GM12891 (cell line): ENCODE results near the gene PCMT1.
"Not testable (repeated sequence)": the region's sequence is repeated elsewhere in the genome, so short reads cannot be mapped to it uniquely, and the experiment has no call there.

Experiments
- DNase-seq: peaks from one replicate; pipeline ENCODE4 v3.0.0; 2011; ENCODE audit warnings: low spot score; ENCODE audit not compliant: insufficient read length
- FAIRE-seq: peaks from 2 replicates; lab custom pipeline; 2011; peaks lifted over from hg19 to GRCh38; lab: Jason Lieb, UNC
- PAX5 ChIP-seq: IDR thresholded peaks from 2 replicates; pipeline ENCODE4 v1.6.1; 2011; ENCODE audit warnings: low read length, moderate library complexity, mild to moderate bottlenecking; ENCODE audit not compliant: insufficient read depth, severe bottlenecking
- POLR2A ChIP-seq: IDR thresholded peaks from 2 replicates; pipeline ENCODE4 v1.6.1; 2011; ENCODE audit warnings: low read depth, low read length, control low read depth
- POLR2AphosphoS5 ChIP-seq: IDR thresholded peaks from 2 replicates; pipeline ENCODE4 v1.6.1; 2011; ENCODE audit warnings: low read depth, low read length, control low read depth
- POU2F2 ChIP-seq: IDR thresholded peaks from 2 replicates; pipeline ENCODE4 v1.6.1; 2011; ENCODE audit warnings: low read depth, mild to moderate bottlenecking, control low read depth, low read length, moderate library complexity
- SPI1 ChIP-seq: IDR thresholded peaks from 2 replicates; pipeline ENCODE4 v1.6.1; 2011; ENCODE audit warnings: low read depth, low read length, control low read depth
- TAF1 ChIP-seq: IDR thresholded peaks from 2 replicates; pipeline ENCODE4 v1.6.1; 2011; ENCODE audit warnings: low read depth, low read length, control low read depth

PCMT1 gene

DNA sequence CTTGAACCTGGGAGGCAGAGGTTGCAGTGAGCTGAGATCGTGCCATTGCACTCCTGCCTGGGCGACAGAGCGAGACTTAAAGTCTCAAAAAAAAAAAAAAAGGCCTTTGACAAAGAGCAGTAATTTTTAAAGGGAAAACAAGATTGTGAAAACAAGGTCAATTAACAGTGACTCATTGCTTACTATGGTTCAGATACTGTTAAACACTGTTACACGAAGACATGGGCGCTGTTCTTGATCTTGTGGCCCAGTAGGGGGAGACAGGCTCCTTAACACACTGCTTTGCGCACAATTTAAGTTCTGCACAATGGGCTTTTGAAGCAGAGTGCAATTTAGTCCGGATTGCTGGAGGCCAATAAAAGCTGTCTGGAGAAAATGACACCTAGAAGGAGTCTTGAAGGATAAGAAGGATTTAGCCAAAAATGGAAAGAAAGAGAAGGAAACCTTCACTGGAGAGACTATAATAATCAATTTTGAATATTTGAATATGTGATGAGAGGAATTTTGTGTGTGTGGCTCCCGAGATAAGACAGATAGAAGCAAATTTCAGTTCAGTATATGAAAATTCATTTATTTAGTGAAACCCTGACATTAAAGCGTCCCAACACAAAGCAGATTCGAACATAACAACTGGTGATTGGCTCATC lies 25.6 kb upstream of the PCMT1 start:
- peak; percentile 19 for DNase-seq
- no peak for TF ChIP-seq POU2F2
- no peak for TF ChIP-seq POLR2AphosphoS5
- no peak for TF ChIP-seq POLR2A
- FAIRE-seq = peak; percentile 91

DNA sequence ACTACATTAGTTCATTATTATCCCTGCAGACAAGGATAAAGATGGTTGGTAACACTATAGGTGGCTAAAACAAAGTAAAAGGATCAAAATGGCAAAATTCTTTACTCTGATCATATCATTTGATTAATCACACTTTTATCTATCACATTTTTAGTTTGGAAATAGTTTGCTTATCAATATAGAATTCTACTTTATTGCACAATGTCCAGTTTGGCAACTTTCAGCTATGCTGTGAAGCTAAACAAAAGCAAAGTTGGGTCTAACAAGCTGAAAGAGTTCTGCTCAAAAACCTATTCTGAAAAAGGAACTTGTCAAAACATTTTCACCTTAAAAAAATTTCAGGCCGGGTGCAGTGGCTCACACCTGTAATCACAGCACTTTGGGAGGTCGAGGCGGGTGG lies 23.8 kb upstream of the PCMT1 start:
- DNase-seq = no peak
- TF ChIP-seq POU2F2 = no peak
- TF ChIP-seq POLR2A = no peak
- no peak for TF ChIP-seq TAF1
- no peak for TF ChIP-seq POLR2AphosphoS5
- no peak for TF ChIP-seq SPI1
- FAIRE-seq = no peak

DNA sequence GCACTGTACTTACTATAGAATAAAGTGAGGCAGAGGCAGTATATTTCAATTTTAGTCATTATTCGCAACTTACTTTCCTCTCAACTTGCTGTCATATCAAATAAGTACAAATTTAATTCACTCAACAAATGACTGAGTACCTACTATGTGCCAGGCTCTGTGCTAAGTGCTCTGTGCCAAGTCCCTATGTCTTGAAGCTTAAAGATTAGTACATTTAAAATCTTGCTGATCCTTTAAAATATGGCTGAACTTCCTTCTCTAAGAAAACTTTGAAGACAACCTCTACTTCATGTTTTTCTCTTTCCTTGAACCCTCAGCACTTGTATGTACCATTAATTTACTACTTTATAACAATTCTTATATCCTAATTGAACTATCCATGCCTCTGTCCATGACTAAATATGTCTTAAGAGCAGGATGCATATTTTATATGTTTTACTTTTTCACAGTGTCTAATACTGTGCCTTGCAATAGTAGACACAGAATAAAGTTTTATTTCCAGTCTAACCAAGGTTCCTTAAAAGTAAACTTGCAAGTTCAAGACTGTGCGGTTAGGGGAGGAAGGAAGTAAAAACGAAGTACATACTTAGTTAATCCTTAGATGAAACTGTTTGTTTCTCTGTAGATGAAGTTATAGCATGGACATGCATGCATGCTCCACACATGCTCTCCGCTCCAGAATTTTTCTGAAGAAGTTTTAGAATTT lies 21.6 kb upstream of the PCMT1 start:
- no peak for DNase-seq
- FAIRE-seq = no peak
- TF ChIP-seq PAX5 (no peak), TAF1 (no peak), SPI1 (no peak), POLR2A (no peak), POU2F2 (no peak), POLR2AphosphoS5 (no peak)

DNA sequence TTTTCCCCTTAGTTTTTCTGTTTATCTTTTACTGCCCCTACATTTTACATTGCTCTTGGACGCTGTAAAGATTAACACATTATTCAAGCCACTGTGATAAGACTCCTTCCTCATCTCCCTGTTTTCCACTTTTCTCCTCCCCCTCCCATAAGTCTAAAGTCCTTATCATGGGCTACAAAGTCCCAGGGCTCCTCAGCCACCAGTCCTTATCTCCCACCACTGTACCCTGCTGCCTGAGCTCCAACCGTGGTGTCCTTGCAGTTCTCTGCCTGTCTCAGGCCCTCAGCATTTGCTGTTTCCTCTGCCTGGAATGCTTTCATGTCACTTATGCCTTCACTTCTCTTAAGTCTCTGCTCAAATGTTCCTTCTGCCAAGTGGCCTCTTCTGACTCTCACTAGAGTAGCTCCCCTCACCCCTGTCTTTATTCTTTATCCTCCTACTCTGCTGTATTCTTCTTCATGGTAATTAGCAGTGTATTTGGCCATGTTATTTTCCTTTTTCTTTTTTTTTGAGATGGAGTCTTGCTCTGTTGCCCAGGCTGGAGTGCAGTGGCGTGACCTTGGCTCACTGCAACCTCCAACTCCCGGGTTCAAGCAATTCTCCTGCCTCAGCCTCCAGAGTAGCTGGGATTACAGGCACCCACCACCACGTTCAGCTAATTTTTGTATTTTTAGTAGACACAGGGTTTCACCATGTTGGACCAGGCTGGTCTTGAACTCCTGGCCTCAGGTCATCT lies 20.9 kb upstream of the PCMT1 start:
- TF ChIP-seq POLR2A (no peak), SPI1 (no peak), POU2F2 (no peak), PAX5 (no peak), TAF1 (no peak)
- no peak for FAIRE-seq
- DNase-seq = no peak

DNA sequence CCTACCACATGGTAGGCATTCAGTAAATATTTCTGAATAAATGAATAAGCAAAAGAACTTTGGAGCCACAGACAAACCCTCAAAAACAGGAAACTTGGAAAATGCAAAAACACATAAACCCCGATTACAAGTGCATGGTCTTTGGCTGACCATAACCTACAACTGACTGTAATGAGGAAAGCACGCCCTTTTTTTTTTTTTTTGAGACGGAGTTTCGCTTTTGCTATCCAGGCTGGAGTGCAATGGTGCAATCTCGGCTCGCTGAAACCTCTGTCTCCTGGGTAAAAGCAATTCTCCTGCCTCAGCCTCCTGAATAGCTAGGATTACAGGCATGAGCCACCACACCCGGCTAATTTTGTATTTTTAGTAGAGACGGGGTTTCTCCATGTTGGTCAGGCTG lies 19.7 kb upstream of the PCMT1 start:
- no peak for TF ChIP-seq POU2F2
- no peak for TF ChIP-seq POLR2AphosphoS5
- TF ChIP-seq PAX5 = no peak
- DNase-seq (no peak), FAIRE-seq (no peak)

DNA sequence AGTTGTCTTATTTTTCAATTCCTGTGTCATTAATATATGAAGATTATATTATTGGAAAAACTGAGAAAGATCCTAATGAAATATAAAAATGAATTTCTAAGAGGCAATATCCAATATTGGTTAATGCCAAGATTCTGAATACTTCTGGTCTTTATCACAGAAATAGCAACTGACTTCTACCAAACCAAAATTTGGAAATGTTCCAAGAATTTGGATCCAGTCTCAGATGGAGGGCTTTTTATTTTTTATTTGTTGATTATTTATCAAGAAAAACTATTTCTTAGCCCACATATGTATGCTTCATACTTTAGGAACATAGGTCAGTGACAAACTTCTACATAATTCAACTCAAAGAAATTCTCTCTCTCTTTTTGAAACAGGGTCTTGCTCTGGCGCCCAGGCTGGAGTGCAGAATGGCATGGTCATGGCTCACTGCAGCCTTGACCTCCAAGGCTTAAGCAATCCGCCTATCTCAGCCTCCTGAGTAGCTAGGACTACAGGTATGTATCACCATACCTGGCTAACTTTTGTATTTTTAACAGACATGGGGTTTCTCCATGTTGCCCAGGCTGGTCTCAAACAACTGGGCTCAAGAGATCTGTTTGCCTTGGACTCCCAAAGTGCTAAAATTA lies 16.3 kb upstream of the PCMT1 start:
- no peak for FAIRE-seq
- DNase-seq = no peak
- TF ChIP-seq POLR2A = no peak
- TF ChIP-seq TAF1 = no peak
- no peak for TF ChIP-seq SPI1
- TF ChIP-seq PAX5 = no peak
- TF ChIP-seq POU2F2 = no peak

DNA sequence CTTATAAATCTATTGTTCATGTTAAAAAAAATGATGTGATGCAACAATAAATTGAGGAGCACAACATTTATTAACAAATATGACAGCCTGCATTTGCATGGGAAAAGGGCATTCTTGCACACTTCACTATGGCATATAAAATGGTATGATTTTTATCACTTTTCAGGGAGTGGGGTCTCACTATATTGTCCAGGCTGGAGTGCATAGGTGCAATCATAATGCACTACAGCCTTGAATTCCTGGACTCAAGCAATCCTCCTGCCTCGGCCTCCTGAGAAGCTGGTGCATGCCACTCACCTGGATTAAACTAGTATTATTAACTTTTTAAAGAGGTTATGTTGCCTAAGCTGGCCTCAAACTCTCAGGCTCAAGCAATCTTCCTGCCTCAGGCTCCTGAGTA lies 14.6 kb upstream of the PCMT1 start:
- DNase-seq = no peak
- no peak for TF ChIP-seq POLR2AphosphoS5

DNA sequence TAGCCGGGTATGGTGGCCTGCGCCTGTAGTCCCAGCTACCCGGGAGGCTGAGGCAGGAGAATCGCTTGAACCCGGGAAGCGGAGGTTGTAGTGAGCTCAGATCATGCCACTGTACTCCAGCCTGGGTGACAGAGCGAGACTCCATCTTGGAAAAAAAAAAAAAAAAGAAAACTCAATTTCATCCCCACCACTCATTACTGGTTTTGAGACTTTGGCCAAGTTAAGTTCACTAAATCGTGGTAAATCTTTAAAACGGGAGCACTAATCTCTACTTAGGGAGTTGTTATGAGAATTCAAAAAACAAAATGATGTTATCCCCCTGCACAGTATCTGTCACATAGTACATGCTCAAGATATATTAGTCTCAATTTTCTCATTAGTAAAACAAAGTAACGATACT lies 4.3 kb upstream of the PCMT1 start:
- FAIRE-seq, DNase-seq: not testable (repeated sequence)

More for the DNA sequence above, 14.6 kb upstream of the PCMT1 start:
- FAIRE-seq = no peak

DNA sequence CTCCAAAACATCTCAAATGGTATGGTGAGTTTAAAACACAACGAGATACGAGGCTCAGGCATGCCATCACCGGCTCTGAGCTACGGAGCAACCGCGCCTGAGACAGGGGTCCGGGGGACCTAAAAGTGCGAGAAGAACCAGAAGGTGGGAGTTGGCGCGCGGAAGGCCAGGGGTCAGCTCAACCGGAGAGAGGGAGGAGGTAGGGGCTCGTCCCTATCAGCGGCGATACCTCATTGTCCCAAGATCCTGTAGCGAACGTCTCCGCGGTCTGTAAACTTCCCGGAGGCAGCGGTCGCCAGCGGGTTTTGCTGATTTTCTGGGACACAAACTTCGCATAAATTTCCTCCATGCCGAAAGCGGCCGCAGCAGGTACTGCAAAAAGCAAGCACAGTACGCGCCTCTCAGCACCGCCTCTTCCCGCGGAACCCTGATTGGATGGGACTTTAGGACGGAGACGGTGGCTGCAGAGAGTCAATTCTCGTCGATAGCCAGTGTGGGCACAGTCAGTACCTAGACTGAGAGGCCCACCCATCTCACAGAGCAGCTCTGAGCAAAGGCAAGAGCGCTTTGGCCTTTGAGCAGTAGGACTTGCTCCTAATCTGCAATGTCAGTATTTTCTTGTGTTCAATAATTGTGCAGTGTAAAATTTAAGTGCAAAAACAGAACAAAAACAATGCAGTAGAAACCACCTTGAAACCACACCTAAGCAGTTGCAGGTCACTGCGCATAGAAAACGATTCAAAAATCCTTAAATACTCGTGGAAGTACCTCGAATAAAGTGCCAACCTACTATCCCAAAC lies 3.2 kb upstream of the PCMT1 start, which contains the start of gene NUP43:
NUP43 (minus strand) TSS at position 383 of the 800 bp plus-strand sequence; CDS start at position 349, 34 bp downstream.
- peak; percentile 93 for FAIRE-seq
- TF ChIP-seq PAX5 (no peak), SPI1 (no peak), POU2F2 (peak; percentile 64; the same call in 1 of the 2 replicates), POLR2AphosphoS5 (peak; percentile 42; the same call in 1 of the 2 replicates), POLR2A (peak; percentile 46; the same call in 1 of the 2 replicates), TAF1 (0 out of 2 replicates have a peak, but pooled peaks have one; percentile 24)
- peak; percentile 64 for DNase-seq
